ENCODE data around the gene ZNF529.

The ZNF529 gene

DNA sequence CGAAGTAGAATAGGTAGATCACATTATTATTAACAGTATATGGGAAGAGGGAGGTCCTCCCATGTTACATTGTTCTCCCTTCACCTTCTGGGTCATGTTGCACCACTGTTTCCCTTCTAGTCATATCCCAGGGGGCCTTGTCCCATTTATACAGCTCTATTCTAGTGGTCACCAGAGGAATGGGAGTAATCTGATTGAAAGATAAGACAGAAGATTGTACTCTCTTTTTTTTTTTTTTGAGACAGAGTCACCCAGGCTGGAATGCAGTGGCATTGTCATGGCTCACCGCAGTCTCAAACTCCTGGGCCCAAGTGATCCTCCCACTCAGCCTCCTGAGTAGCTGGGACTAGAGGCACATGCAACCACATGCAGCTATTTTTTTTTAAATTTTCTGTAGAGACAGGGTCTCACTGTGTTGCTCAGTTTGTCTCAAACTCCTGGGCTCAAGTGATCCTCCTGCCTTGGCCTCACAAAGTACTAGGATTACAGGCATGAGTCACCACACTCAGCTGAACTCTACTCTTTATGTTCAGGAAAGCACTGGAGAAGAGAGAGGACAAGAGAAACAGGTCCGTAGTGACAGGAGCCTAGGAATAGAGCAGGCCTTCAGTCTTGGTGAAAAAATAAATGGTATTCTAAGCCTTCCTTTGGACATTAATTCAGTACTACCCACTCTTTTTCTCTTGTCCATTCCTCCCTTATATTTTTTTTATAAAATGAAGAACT, 4.3 kb upstream of the ZNF529 start:
- no peak for TF ChIP-seq SIN3A (IDR thresholded peaks at IDR 0.05; ENCODE audit: borderline replicate concordance, insufficient read depth, low read length)
- TF ChIP-seq, protein P1, sequence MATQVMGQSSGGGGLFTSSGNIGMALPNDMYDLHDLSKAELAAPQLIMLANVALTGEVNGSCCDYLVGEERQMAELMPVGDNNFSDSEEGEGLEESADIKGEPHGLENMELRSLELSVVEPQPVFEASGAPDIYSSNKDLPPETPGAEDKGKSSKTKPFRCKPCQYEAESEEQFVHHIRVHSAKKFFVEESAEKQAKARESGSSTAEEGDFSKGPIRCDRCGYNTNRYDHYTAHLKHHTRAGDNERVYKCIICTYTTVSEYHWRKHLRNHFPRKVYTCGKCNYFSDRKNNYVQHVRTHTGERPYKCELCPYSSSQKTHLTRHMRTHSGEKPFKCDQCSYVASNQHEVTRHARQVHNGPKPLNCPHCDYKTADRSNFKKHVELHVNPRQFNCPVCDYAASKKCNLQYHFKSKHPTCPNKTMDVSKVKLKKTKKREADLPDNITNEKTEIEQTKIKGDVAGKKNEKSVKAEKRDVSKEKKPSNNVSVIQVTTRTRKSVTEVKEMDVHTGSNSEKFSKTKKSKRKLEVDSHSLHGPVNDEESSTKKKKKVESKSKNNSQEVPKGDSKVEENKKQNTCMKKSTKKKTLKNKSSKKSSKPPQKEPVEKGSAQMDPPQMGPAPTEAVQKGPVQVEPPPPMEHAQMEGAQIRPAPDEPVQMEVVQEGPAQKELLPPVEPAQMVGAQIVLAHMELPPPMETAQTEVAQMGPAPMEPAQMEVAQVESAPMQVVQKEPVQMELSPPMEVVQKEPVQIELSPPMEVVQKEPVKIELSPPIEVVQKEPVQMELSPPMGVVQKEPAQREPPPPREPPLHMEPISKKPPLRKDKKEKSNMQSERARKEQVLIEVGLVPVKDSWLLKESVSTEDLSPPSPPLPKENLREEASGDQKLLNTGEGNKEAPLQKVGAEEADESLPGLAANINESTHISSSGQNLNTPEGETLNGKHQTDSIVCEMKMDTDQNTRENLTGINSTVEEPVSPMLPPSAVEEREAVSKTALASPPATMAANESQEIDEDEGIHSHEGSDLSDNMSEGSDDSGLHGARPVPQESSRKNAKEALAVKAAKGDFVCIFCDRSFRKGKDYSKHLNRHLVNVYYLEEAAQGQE (IDR thresholded peaks at IDR 0.05; ENCODE audit: insufficient read depth in 1 of 2, low read depth in 2 of 2, low read length in 2 of 2), result no peak
- TF ChIP-seq FOXP2 (optimal IDR thresholded peaks at IDR 0.05; ENCODE audit: borderline replicate concordance, extremely low read depth, extremely low read length, insufficient read depth), result no peak
- TF ChIP-seq TAF1 (IDR thresholded peaks at IDR 0.05; ENCODE audit: borderline replicate concordance, insufficient read depth, low read length), result no peak
- TF ChIP-seq POLR2AphosphoS5 (IDR thresholded peaks at IDR 0.05; ENCODE audit: low read depth, low read length), result no peak

DNA sequence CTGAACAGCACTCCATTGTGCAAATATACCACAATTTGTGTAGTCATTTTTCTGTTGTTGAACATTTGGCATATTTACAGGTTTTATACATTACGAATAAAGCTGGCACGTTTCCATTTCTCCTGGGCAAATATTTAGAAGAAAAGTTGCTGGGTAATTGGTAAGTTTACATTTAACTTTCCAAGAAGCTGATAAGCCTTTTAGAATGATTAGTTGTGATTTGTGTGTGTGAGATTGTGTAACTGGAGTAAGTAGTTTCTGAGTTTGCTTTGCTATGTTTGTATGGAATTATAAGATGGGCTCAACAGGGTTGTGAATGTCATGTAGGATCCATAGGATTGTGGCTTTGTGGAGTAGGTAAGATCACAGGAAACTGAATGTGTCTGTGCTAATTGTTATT, 1.6 kb upstream of the ZNF529 start:
- no peak for TF ChIP-seq FOXP2 (optimal IDR thresholded peaks at IDR 0.05; ENCODE audit: borderline replicate concordance, extremely low read depth, extremely low read length, insufficient read depth)
- TF ChIP-seq, protein P1 (IDR thresholded peaks at IDR 0.05; ENCODE audit: insufficient read depth in 1 of 2, low read depth in 2 of 2, low read length in 2 of 2), result no peak
- TF ChIP-seq POLR2AphosphoS5 (IDR thresholded peaks at IDR 0.05; ENCODE audit: low read depth, low read length), result no peak
- TF ChIP-seq SIN3A (IDR thresholded peaks at IDR 0.05; ENCODE audit: borderline replicate concordance, insufficient read depth, low read length), result no peak
- TF ChIP-seq TAF1 (IDR thresholded peaks at IDR 0.05; ENCODE audit: borderline replicate concordance, insufficient read depth, low read length), result no peak

DNA sequence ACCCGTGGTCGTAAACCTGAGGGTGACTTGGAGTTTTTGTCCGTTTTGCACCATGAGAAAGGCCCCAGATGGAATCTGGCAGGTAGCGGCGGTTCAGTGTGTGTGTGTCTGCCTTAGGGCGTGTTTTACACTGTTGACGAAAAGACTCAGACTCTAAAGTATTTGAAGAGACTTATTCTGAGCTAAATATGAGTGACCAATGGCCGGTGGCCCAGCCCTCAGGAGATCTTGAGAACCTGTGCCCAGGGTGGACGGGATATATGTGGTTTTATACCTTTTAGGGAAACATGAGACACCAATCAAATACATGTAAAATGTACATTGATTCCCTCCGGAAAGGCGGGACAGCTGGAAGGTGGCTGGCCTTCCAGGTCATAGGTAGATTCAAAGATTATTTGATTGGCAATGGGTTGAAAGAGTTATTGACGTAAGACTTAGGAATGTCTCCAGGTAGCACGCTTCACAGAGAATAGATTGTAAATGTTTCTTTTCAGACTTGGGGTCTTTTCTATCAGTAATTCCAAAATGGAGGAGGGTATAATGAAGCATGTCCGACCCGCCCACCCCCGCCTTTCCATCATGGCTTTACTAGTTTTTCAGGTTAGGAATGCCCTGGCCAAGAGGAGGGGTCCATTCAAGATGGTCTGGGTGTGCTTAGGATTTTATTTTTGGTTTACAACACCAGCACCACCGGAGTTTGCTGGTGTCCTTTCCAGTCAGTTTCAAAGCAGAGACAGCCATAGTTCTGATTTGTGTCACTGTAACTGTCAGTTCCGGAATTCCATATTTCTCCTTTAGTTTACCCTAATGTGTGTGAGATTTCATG, 1.0 kb upstream of the ZNF529 start:
- TF ChIP-seq SIN3A (IDR thresholded peaks at IDR 0.05; ENCODE audit: borderline replicate concordance, insufficient read depth, low read length), result no peak
- no peak for TF ChIP-seq FOXP2 (optimal IDR thresholded peaks at IDR 0.05; ENCODE audit: borderline replicate concordance, extremely low read depth, extremely low read length, insufficient read depth)
- no peak for TF ChIP-seq POLR2AphosphoS5 (IDR thresholded peaks at IDR 0.05; ENCODE audit: low read depth, low read length)
- no peak for TF ChIP-seq TAF1 (IDR thresholded peaks at IDR 0.05; ENCODE audit: borderline replicate concordance, insufficient read depth, low read length)
- TF ChIP-seq, protein P1 (IDR thresholded peaks at IDR 0.05; ENCODE audit: insufficient read depth in 1 of 2, low read depth in 2 of 2, low read length in 2 of 2), result no peak

DNA sequence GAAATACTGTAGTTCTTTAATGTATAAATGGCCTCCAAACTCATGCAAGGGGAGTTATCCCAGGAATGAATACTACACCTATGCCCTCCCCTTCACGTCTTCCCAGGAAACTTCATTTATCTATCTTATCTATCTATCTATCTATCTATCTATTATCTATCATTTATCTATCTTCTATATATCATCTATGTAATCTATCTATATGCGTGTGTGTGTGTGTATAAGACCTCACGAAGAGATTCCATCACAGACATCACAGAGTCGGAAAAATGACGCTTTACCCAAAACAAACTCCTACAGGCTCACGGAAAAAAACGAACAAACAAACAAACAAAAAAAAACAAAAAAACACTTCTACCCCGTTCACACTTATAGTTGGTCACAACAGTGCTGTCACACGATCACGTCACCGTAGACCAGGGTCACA, 486 bp downstream of the ZNF529 start:
- TF ChIP-seq, protein P1 (IDR thresholded peaks at IDR 0.05; ENCODE audit: insufficient read depth in 1 of 2, low read depth in 2 of 2, low read length in 2 of 2), result no peak
- TF ChIP-seq TAF1 (IDR thresholded peaks at IDR 0.05; ENCODE audit: borderline replicate concordance, insufficient read depth, low read length), result no peak
- no peak for TF ChIP-seq FOXP2 (optimal IDR thresholded peaks at IDR 0.05; ENCODE audit: borderline replicate concordance, extremely low read depth, extremely low read length, insufficient read depth)
- TF ChIP-seq POLR2AphosphoS5 (IDR thresholded peaks at IDR 0.05; ENCODE audit: low read depth, low read length), result no peak
- TF ChIP-seq SIN3A (IDR thresholded peaks at IDR 0.05; ENCODE audit: borderline replicate concordance, insufficient read depth, low read length), result no peak
